ENCODE data around the gene FAM186B.

DNA sequence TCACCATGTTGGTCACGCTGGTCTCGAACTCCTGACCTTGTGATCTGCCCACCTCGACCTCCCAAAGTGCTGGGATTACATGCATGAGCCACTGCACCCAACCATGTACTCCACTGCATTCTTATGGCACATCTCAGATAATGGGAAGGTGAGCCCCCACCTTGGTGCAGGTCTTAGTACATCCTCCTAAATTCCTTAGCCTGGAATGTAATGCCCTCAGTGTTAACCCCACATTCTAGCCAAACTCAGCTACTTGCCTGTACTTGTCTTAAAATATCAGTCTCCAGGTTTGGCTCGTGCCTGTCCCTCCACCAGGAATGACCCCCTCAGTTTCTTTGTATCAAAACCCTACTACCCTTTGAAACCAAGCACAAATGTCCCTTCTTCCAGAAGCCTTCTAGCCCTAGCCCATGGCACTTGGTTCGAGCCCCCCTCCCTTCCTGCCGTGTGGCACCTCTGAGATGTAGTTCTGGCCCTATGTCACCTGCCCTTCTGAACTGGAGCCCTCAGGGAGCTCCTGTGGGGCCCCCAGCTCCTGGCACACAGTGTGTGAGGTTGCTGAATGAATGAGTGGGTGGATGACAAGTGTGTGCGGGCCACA, 58.2 kb downstream of the FAM186B start:
- TF ChIP-seq POLR2A (IDR thresholded peaks at IDR 0.05) (no peak), POLR2AphosphoS5 (IDR thresholded peaks at IDR 0.05) (no peak)
- TF ChIP-seq, protein P1, sequence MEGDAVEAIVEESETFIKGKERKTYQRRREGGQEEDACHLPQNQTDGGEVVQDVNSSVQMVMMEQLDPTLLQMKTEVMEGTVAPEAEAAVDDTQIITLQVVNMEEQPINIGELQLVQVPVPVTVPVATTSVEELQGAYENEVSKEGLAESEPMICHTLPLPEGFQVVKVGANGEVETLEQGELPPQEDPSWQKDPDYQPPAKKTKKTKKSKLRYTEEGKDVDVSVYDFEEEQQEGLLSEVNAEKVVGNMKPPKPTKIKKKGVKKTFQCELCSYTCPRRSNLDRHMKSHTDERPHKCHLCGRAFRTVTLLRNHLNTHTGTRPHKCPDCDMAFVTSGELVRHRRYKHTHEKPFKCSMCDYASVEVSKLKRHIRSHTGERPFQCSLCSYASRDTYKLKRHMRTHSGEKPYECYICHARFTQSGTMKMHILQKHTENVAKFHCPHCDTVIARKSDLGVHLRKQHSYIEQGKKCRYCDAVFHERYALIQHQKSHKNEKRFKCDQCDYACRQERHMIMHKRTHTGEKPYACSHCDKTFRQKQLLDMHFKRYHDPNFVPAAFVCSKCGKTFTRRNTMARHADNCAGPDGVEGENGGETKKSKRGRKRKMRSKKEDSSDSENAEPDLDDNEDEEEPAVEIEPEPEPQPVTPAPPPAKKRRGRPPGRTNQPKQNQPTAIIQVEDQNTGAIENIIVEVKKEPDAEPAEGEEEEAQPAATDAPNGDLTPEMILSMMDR (IDR thresholded peaks at IDR 0.05), result no peak
